ENCODE results near the gene FAM50B.

Gene FAM50B

DNA sequence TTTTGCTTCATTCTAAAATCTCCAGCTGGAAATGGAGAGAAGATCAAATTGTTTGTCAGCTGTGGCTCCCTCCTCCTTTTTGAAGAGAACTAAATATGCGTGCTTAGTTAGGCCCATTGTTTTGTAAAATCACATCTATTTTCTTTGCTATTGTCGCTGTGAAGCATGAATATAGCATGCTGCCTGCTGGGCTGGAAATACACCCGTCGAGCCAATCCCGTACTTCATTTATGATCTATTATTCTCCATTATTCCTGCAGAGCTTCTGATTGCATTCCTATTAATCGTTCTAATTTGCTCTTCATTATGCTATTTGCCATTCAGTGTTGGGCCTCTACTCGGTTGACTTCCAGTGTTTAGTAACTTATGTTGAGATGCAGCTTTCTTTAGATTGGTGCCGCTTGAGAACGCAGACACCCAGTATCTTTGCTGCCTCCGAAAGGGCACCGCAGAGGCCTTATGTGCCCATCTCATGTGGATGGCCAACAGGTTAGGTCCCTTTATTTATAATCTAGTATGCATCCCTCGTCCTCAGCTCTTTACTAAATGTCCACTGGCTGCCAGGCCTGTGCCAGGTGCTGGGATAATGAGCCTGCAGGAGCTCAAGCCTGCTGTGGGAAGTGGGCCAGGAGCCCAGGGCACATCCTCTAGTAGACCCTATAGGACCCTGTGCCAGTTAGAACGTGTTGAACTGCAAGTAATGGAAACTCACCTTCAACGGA lies 45.6 kb downstream of the FAM50B start:
- DNase-seq (ENCODE audit: low spot score), result no peak

DNA sequence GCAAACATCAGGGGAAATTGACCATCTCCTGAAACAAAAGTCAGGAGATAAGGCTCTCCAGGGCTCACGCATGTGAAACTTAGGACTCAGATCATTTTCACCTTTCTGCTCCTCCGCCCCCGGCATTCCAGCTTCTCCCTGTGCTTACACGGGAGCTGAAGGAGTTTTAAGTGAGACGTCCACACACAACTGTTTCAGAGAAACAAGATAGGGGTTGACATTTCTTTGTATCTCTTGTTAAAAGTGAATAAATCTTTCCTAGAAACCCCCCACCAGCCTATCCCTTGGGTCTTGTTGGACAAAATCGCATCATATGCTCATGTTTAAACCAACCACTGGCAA lies 46.1 kb downstream of the FAM50B start:
- no peak for DNase-seq (ENCODE audit: low spot score)

DNA sequence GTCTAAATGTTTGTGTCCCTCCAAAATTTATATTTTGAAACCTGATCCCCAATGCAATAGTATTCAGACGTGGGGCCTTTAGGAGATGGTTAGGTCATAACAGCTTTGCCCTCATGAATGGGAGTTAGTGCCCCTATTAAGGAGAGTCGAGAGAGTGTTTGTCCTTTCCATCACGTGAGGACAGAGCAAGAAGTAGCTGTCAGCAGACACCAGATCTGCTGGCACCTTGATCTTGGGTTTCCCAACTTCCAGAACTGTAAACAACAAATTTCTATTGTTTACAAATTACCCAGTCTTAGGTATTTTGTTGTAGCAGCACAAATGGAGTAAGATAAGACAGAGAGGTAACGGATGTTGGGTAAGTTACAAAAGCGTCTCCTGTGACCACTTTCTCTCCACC lies 46.6 kb downstream of the FAM50B start:
- no peak for DNase-seq (ENCODE audit: low spot score)

DNA sequence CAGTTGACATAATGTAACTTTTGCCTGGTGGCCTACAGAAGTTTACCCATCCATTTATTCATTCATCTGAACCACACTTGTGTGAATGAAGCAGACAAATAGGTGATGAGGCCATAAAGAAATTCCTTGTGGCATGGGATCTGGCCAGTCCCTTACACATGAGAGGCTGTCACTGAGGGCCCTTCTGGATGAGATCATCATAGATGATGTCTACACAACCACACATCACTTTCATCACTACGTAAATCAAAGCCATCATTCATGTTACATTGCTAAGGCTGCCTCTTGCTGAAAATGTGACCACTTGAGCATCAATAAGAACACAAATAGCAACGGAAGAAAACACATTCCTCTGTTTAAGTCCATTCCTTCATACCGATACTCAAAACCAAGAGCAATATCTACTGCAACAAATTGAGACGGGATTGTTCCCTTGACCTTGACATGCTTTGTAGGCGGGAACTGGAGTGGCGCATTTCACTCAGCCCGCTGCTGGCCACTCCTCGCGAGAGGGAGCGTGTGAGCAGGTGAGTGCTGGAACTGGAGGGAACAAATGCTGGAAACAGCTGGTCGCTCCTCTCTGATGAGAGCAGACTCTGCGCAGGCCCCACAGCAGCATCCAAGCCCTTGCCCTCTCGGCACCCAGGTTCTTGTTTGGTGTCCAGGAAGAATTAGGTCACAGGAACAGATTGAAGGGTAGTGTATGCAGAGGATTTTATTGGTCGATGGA lies 49.3 kb downstream of the FAM50B start:
- DNase-seq (ENCODE audit: low spot score), result no peak

DNA sequence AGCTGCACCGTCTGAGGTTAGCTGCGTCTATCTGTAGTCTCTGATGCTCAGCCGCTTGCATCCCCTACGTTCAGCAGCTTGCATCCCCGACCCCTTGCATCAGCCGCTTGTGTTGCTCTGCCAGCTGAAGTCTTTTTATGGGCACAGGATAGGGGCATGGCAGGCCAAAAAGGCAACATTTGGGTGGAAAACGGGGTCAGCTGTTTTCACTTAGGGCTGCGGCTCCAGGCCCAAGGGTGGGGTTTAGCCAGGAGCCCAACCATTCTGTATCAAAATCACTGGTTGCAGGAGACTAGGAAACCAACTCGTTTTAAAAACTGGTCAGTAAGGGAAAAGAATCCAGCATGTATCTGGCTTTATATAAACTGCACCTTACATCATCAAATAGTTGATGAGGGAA lies 49.9 kb downstream of the FAM50B start:
- no peak for DNase-seq (ENCODE audit: low spot score)

DNA sequence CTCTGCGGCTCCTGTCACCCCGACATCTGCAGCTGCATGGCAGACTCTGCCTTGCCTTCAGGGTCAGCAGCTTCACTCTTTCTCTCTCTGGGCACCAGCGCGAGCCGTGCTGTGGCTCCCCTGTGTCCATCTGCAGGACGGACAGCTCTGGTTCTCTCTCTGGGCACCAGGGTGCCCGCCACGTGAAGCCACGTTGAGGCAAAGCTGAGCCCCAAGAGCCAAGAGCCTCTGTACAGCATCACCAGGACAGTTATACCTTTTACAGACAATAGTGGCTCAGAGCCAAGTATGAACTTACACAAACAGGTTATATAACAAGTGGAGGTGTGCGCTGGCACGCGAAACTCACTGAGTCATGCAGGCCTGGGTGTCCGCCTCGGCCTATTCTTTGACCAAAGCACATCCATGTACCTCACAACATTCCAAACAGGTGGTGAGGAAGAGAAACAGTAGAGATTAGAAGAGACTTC lies 50.8 kb downstream of the FAM50B start:
- DNase-seq (ENCODE audit: low spot score), result no peak

Measured in HuH-7 (cell line).